ENCODE data around the gene BBS12. TPM values are rescaled to one million over a fixed set of nuclear protein-coding genes. Genes with fewer than 3 reads are reported as not detected.

The BBS12 gene
- total RNA-seq, 3 donors from 2014 or later (not counting 1 experiment from before 2014, with no cell fraction given): 0.85 to 1.9 (median 1.8) TPM

DNA sequence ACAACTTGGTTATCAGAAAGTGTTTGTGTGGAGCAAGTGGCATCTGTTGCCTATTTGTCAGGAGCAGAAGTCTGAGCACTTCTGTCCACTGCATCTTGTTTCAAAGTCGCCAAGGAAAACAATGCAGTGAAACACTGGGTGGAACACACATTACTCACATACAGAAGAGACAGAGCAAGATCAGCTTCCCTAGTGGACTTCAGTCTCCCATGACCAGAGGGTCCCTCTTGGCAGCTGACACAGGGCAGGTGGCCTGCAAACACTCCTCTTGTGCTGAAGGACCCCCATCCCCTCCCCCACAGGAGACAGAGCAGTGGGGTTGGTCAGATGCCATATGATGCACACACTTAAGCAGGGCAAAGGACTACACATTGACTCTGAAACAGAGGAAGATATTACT, 3.6 kb upstream of the BBS12 start:
- Histone ChIP-seq H3K9me3 (ENCODE audit: control insufficient read depth, insufficient read depth, low read length) (no peaks in the 10 kb centered on the region), H3K27me3 (ENCODE audit: control insufficient read depth, insufficient read depth, low read length) (peaks cover under 1% of the 10 kb centered on the region), H3K27ac (ENCODE audit: low read length) (no peak overlapping the region), H3K4me1 (ENCODE audit: control insufficient read depth, insufficient read depth, low read length) (peaks cover 12% of the 10 kb centered on the region), H3K36me3 (ENCODE audit: control insufficient read depth, insufficient read depth, low read length) (no peaks in the 10 kb centered on the region), H3K4me3 (ENCODE audit: low read length) (no peak overlapping the region)
- TF ChIP-seq CTCF (IDR thresholded peaks at IDR 0.05): no peak
- 100% methylated on average over 1 of the region's 1 CpG for WGBS (ENCODE audit: insufficient coverage)
- intact Hi-C loops (cut with micrococcal nuclease): no loop called here
- ATAC-seq (no peak), DNase-seq (no peak)
- Mint-ChIP-seq H3K36me3 (no peaks in the 10 kb centered on the region), H3K27me3 (ENCODE audit: low read depth in 2 of 2) (peaks cover 16 to 29% of the 10 kb centered on the region in 2 donors), H3K9me3 (no peaks in the 10 kb centered on the region), H3K4me1 (peaks cover 6 to 14% of the 10 kb centered on the region in 2 donors), H3K4me3 (no peak overlapping the region), H3K27ac (no peak overlapping the region)

GRCh38 chr4:122731676-122732075, 828 bp upstream of the BBS12 start:
- peak overlapping the region; percentile 95 to 97 for H3K27ac Mint-ChIP-seq

DNA sequence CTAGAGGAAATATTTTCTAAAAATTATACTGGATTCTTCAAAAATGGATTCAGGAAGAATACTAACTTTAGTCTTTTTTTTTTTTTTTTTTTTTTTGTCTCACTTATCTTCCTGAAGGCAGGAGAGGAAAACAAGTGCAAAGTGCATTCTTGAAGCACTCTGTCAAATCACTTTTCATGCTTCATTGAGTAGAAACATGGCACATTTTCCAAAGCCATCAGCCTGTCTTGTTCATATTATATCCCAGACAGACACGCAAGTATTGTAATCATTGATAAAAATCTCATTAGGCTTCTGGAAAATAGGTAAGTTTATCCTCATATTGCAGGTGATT, 1.2 kb downstream of the BBS12 start:
- Histone ChIP-seq H3K4me1 (ENCODE audit: control insufficient read depth, insufficient read depth, low read length) (peaks cover 12% of the 10 kb centered on the region), H3K27me3 (ENCODE audit: control insufficient read depth, insufficient read depth, low read length) (no peaks in the 10 kb centered on the region), H3K9me3 (ENCODE audit: control insufficient read depth, insufficient read depth, low read length) (no peaks in the 10 kb centered on the region), H3K4me3 (ENCODE audit: low read length) (no peak overlapping the region), H3K27ac (ENCODE audit: low read length) (peak overlapping the region; percentile 90), H3K36me3 (ENCODE audit: control insufficient read depth, insufficient read depth, low read length) (no peaks in the 10 kb centered on the region)
- Mint-ChIP-seq H3K27me3 (ENCODE audit: low read depth in 2 of 2) (peaks cover 0 to 7% of the 10 kb centered on the region in 2 donors), H3K4me3 (peak overlapping the region; percentile 97), H3K4me1 (peaks cover 6 to 14% of the 10 kb centered on the region in 2 donors), H3K27ac (peak overlapping the region; percentile 95 to 97), H3K36me3 (no peaks in the 10 kb centered on the region), H3K9me3 (no peaks in the 10 kb centered on the region)
- no peak for DNase-seq
- no peak for TF ChIP-seq CTCF (IDR thresholded peaks at IDR 0.05)
- no peak for ATAC-seq
- intact Hi-C loops (cut with micrococcal nuclease): no loop called here
- no CpG with 5 or more reads among the region's 1 CpG for WGBS (ENCODE audit: insufficient coverage)

More at GRCh38 chr4:122731676-122732075, 828 bp upstream of the BBS12 start:
- TF ChIP-seq CTCF (IDR thresholded peaks at IDR 0.05): no peak
- no peak for ATAC-seq
- Mint-ChIP-seq H3K27me3 (ENCODE audit: low read depth in 2 of 2) (peaks cover under 1 to 10% of the 10 kb centered on the region in 2 donors), H3K4me3 (no peak overlapping the region), H3K4me1 (peaks cover 6 to 14% of the 10 kb centered on the region in 2 donors), H3K36me3 (no peaks in the 10 kb centered on the region), H3K9me3 (no peaks in the 10 kb centered on the region)
- peak in 1 of 2 donors; percentile 10 for DNase-seq
- peak overlapping the region; percentile 62 for H3K27ac ChIP-seq (ENCODE audit: low read length)
- peaks cover 12% of the 10 kb centered on the region for H3K4me1 ChIP-seq (ENCODE audit: control insufficient read depth, insufficient read depth, low read length)
- no peak overlapping the region for H3K4me3 ChIP-seq (ENCODE audit: low read length)
- H3K36me3 ChIP-seq (ENCODE audit: control insufficient read depth, insufficient read depth, low read length): no peaks in the 10 kb centered on the region
- intact Hi-C loops (cut with micrococcal nuclease): loop anchor here (1.0 kb wide), 1 partner anchor 191 kb away; the partner anchor contains the start of gene NUDT6
- H3K27me3 ChIP-seq (ENCODE audit: control insufficient read depth, insufficient read depth, low read length): no peaks in the 10 kb centered on the region
- H3K9me3 ChIP-seq (ENCODE audit: control insufficient read depth, insufficient read depth, low read length): no peaks in the 10 kb centered on the region
- WGBS (ENCODE audit: insufficient coverage): 80% methylated on average over 1 of the region's 2 CpGs

- no peak for TF ChIP-seq CTCF (IDR thresholded peaks at IDR 0.05)
- H3K27me3 ChIP-seq (ENCODE audit: control insufficient read depth, insufficient read depth, low read length): no peaks in the 10 kb centered on the region
- H3K4me3 Mint-ChIP-seq: no peak overlapping the region
- peaks cover 9% of the 10 kb centered on the region for H3K36me3 Mint-ChIP-seq
- no peak for DNase-seq
- H3K4me1 ChIP-seq (ENCODE audit: control insufficient read depth, insufficient read depth, low read length): no peaks in the 10 kb centered on the region
- no peak for ATAC-seq
- H3K4me3 ChIP-seq (ENCODE audit: low read length): no peak overlapping the region
- H3K4me1 Mint-ChIP-seq: no peaks in the 10 kb centered on the region
- H3K9me3 Mint-ChIP-seq: no peaks in the 10 kb centered on the region
- H3K36me3 ChIP-seq (ENCODE audit: control insufficient read depth, insufficient read depth, low read length): no peaks in the 10 kb centered on the region
- no peaks in the 10 kb centered on the region for H3K27me3 Mint-ChIP-seq (ENCODE audit: low read depth in 2 of 2)
- intact Hi-C loops (cut with micrococcal nuclease): no loop called here
- H3K27ac Mint-ChIP-seq: no peak overlapping the region
- no peak overlapping the region for H3K27ac ChIP-seq (ENCODE audit: low read length)
- H3K9me3 ChIP-seq (ENCODE audit: control insufficient read depth, insufficient read depth, low read length): no peaks in the 10 kb centered on the region
These were observed 6.7 kb downstream of the BBS12 start for GRCh38 chr4:122739174-122739573.
